ENCODE results near the gene CIP2A.
A peak's percentile ranks its signal among the peaks of the same experiment; 100 is the strongest.

CIP2A gene

GRCh38 chr3:108595321-108595720 lies 6.1 kb upstream of the CIP2A start:
- Histone ChIP-seq H3K36me3 (ENCODE audit: control insufficient read depth, insufficient read depth, low read length) (no peaks in the 10 kb centered on the region), H2AFZ (no peak overlapping the region), H3K4me3 (ENCODE audit: low read depth, low read length) (no peak overlapping the region), H3K27ac (no peak overlapping the region), H3K4me1 (peaks cover 7% of the 10 kb centered on the region), H3K79me2 (no peaks in the 10 kb centered on the region), H3K9ac (no peak overlapping the region), H3K9me3 (ENCODE audit: control insufficient read depth, low read length) (no peaks in the 10 kb centered on the region), H3K27me3 (ENCODE audit: control insufficient read depth, insufficient read depth, low read length) (no peaks in the 10 kb centered on the region), H3K4me2 (ENCODE audit: low read length) (no peak overlapping the region)
- no peak for TF ChIP-seq CTCF (IDR thresholded peaks at IDR 0.05)

DNA sequence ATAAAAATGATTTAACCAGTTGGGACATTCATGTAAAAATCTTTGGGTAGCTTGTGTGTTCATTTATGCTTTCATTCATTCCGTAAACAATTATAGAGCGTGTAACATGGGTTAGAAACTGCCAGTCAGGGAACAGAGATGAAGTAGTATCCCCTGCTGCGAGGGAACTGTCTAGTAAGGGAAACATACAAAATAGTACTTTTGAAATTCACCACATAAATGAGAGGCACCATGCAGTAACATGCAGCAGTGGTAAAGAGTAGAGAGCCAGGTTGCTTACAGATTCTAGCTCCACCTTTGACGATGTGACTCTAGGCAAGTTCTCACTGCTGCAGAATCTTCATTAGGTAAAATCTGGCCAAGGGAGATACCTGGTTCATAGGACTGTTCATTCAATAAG lies 1.2 kb upstream of the CIP2A start:
- Histone ChIP-seq H3K9ac (no peak overlapping the region), H3K27me3 (ENCODE audit: control insufficient read depth, insufficient read depth, low read length) (no peaks in the 10 kb centered on the region), H3K4me2 (ENCODE audit: low read length) (peak overlapping the region; percentile 90), H3K9me3 (ENCODE audit: control insufficient read depth, low read length) (no peaks in the 10 kb centered on the region), H3K36me3 (ENCODE audit: control insufficient read depth, insufficient read depth, low read length) (no peaks in the 10 kb centered on the region), H3K4me3 (ENCODE audit: low read depth, low read length) (peak overlapping the region; percentile 98), H3K27ac (no peak overlapping the region), H3K79me2 (no peaks in the 10 kb centered on the region), H2AFZ (peak overlapping the region; percentile 44), H3K4me1 (peaks cover 7% of the 10 kb centered on the region)
- no peak for TF ChIP-seq CTCF (IDR thresholded peaks at IDR 0.05)

GRCh38 chr3:108589998-108590323 lies 723 bp upstream of the CIP2A start:
- Histone ChIP-seq H3K9me3 (ENCODE audit: control insufficient read depth, low read length) (no peaks in the 10 kb centered on the region), H3K36me3 (ENCODE audit: control insufficient read depth, insufficient read depth, low read length) (no peaks in the 10 kb centered on the region), H3K79me2 (no peaks in the 10 kb centered on the region), H3K27me3 (ENCODE audit: control insufficient read depth, insufficient read depth, low read length) (no peaks in the 10 kb centered on the region), H2AFZ (peak overlapping the region; percentile 96), H3K4me1 (peaks cover 7% of the 10 kb centered on the region), H3K4me3 (ENCODE audit: low read depth, low read length) (peak overlapping the region; percentile 98), H3K27ac (peak overlapping the region; percentile 96), H3K4me2 (ENCODE audit: low read length) (peak overlapping the region; percentile 90), H3K9ac (peak overlapping the region; percentile 90)
- no peak for TF ChIP-seq CTCF (IDR thresholded peaks at IDR 0.05)

GRCh38 chr3:108588601-108589000 lies 637 bp downstream of the CIP2A start:
- Histone ChIP-seq H3K27ac (peak overlapping the region; percentile 96), H3K36me3 (ENCODE audit: control insufficient read depth, insufficient read depth, low read length) (no peaks in the 10 kb centered on the region), H3K4me2 (ENCODE audit: low read length) (peak overlapping the region; percentile 90)

More at GRCh38 chr3:108588601-108589000, 637 bp downstream of the CIP2A start:
- TF ChIP-seq CTCF (IDR thresholded peaks at IDR 0.05): no peak
- peak overlapping the region; percentile 96 for H2AFZ ChIP-seq
- H3K9me3 ChIP-seq (ENCODE audit: control insufficient read depth, low read length): no peaks in the 10 kb centered on the region
- H3K9ac ChIP-seq: no peak overlapping the region
- H3K4me3 ChIP-seq (ENCODE audit: low read depth, low read length): peak overlapping the region; percentile 98
- H3K79me2 ChIP-seq: no peaks in the 10 kb centered on the region
- H3K4me1 ChIP-seq: peaks cover 7% of the 10 kb centered on the region
- no peaks in the 10 kb centered on the region for H3K27me3 ChIP-seq (ENCODE audit: control insufficient read depth, insufficient read depth, low read length)

Data from parathyroid adenoma (tissue), 2 donors.